Measurements from ENCODE around the gene SLCO2A1. TPM values are rescaled to one million over a fixed set of nuclear protein-coding genes. Genes with fewer than 3 reads are reported as not detected.

SLCO2A1 gene
- total RNA-seq, 2 donors from 2014 or later = 15.9 to 46.7 TPM

- DNase-seq (ENCODE audit: low spot score) = no peak
- Histone ChIP-seq H3K27ac (no peak overlapping the region), H3K9me3 (no peaks in the 10 kb centered on the region), H3K27me3 (replicated peaks; ENCODE audit: insufficient read depth) (no peaks in the 10 kb centered on the region), H3K36me3 (no peaks in the 10 kb centered on the region), H3K4me3 (no peak overlapping the region), H3K4me1 (replicated peaks) (no peaks in the 10 kb centered on the region)
- intact Hi-C loops (cut with DNase I) = no loop called here
- TF ChIP-seq POLR2AphosphoS5 (IDR thresholded peaks at IDR 0.05) (no peak), POLR2A (IDR thresholded peaks at IDR 0.05) (no peak)
- TF ChIP-seq, protein P1, sequence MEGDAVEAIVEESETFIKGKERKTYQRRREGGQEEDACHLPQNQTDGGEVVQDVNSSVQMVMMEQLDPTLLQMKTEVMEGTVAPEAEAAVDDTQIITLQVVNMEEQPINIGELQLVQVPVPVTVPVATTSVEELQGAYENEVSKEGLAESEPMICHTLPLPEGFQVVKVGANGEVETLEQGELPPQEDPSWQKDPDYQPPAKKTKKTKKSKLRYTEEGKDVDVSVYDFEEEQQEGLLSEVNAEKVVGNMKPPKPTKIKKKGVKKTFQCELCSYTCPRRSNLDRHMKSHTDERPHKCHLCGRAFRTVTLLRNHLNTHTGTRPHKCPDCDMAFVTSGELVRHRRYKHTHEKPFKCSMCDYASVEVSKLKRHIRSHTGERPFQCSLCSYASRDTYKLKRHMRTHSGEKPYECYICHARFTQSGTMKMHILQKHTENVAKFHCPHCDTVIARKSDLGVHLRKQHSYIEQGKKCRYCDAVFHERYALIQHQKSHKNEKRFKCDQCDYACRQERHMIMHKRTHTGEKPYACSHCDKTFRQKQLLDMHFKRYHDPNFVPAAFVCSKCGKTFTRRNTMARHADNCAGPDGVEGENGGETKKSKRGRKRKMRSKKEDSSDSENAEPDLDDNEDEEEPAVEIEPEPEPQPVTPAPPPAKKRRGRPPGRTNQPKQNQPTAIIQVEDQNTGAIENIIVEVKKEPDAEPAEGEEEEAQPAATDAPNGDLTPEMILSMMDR (IDR thresholded peaks at IDR 0.05) = no peak
- 62% methylated on average over 3 of the region's 3 CpGs for WGBS
Measured at GRCh38 chr3:134059035-134059601, 29.4 kb upstream of the SLCO2A1 start.

DNA sequence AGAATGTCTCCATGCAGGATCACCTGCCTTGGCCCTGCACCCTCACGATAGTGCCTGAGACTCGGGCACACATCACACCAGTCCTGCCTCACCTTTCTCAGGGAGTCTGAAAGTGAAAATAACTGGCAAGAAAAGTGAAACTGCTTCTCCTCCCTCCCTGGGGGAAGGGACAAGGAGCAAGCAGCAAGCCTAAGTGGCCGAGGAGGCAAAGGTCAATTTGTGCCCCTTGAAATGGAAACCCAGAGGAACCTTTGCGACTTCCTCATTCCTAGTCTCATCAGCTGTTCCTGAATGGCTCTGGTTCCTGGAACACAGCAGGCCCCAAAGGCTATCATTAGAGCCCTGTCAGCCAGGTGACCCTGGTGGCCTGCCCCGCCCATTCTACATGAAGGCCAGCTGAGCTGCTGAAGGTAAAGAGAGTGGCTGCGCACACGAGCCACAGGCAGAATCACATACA is 28.0 kb upstream of the SLCO2A1 start:
- Histone ChIP-seq H3K4me1 (replicated peaks) (no peaks in the 10 kb centered on the region), H3K27ac (no peak overlapping the region), H3K27me3 (replicated peaks; ENCODE audit: insufficient read depth) (no peaks in the 10 kb centered on the region), H3K4me3 (no peak overlapping the region), H3K9me3 (no peaks in the 10 kb centered on the region), H3K36me3 (no peaks in the 10 kb centered on the region)
- 85% methylated on average over 7 of the region's 7 CpGs for WGBS
- TF ChIP-seq, protein P1 (IDR thresholded peaks at IDR 0.05) = no peak
- TF ChIP-seq POLR2A (IDR thresholded peaks at IDR 0.05) (no peak), POLR2AphosphoS5 (IDR thresholded peaks at IDR 0.05) (no peak)
- no peak for DNase-seq (ENCODE audit: low spot score)
- intact Hi-C loops (cut with DNase I) = no loop called here

- Histone ChIP-seq H3K4me3 (no peak overlapping the region), H3K4me1 (replicated peaks) (no peaks in the 10 kb centered on the region), H3K36me3 (no peaks in the 10 kb centered on the region), H3K27me3 (replicated peaks; ENCODE audit: insufficient read depth) (no peaks in the 10 kb centered on the region), H3K9me3 (no peaks in the 10 kb centered on the region), H3K27ac (no peak overlapping the region)
- no peak for TF ChIP-seq POLR2AphosphoS5 (IDR thresholded peaks at IDR 0.05)
- no peak for TF ChIP-seq POLR2A (IDR thresholded peaks at IDR 0.05)
- TF ChIP-seq, protein P1 (IDR thresholded peaks at IDR 0.05) = no peak
- WGBS = 37% methylated on average over 2 of the region's 2 CpGs
- DNase-seq (ENCODE audit: low spot score) = no peak
- intact Hi-C loops (cut with DNase I) = no loop called here
Measured at GRCh38 chr3:134057006-134057653, 27.4 kb upstream of the SLCO2A1 start.

DNA sequence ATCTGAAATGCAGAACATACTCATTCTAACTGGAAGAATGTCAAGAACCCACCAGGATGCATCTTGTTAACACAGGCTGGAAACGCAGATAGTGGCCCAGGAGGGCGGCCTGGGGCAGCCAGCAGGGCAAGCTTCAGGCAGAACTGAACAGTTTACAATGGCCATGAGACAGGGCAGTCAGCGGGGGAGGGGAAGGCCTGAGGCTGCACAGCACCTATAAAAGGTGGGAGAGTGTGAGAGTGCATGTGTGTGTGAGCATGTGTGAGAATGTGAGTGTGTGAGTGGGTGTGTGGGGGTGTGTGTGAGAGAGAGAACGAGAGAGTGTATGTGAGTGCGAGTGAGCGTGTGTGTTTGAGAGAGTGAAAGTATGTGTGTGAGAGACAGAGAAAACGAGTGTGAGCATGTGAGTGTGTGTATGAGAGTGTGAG is 26.8 kb upstream of the SLCO2A1 start:
- Histone ChIP-seq H3K9me3 (no peaks in the 10 kb centered on the region), H3K27me3 (replicated peaks; ENCODE audit: insufficient read depth) (no peaks in the 10 kb centered on the region), H3K4me3 (no peak overlapping the region), H3K36me3 (no peaks in the 10 kb centered on the region), H3K4me1 (replicated peaks) (no peaks in the 10 kb centered on the region), H3K27ac (no peak overlapping the region)
- TF ChIP-seq POLR2A (IDR thresholded peaks at IDR 0.05) = no peak
- TF ChIP-seq POLR2AphosphoS5 (IDR thresholded peaks at IDR 0.05) = no peak
- TF ChIP-seq, protein P1 (IDR thresholded peaks at IDR 0.05) = no peak
- WGBS = 85% methylated on average over 7 of the region's 7 CpGs
- intact Hi-C loops (cut with DNase I) = no loop called here
- DNase-seq (ENCODE audit: low spot score) = no peak

GRCh38 chr3:134055661-134056060 is 25.9 kb upstream of the SLCO2A1 start:
- no peaks in the 10 kb centered on the region for H3K9me3 ChIP-seq
- no peaks in the 10 kb centered on the region for H3K36me3 ChIP-seq
- WGBS = 93% methylated on average over 7 of the region's 7 CpGs
- intact Hi-C loops (cut with DNase I) = no loop called here
- no peaks in the 10 kb centered on the region for H3K27me3 ChIP-seq (replicated peaks; ENCODE audit: insufficient read depth)
- DNase-seq (ENCODE audit: low spot score) = no peak
- no peak for TF ChIP-seq POLR2A (IDR thresholded peaks at IDR 0.05)
- TF ChIP-seq POLR2AphosphoS5 (IDR thresholded peaks at IDR 0.05) = no peak
- TF ChIP-seq, protein P1 (IDR thresholded peaks at IDR 0.05) = no peak
- no peak overlapping the region for H3K27ac ChIP-seq
- H3K4me3 ChIP-seq = no peak overlapping the region
- no peaks in the 10 kb centered on the region for H3K4me1 ChIP-seq (replicated peaks)
